ENCODE data around the gene RBM41. TPM values are rescaled to one million over a fixed set of nuclear protein-coding genes. Genes with fewer than 3 reads are reported as not detected.

RBM41 gene
- polyA plus RNA-seq, 1 donor from 2014 or later = 3.2 TPM

Other genes with a start within 250 kb of the RBM41 start
- not detected for gene RIPPLY1, start 215.5 kb downstream of the RBM41 start, polyA plus RNA-seq (ENCODE audit: insufficient read depth, low read depth, low replicate concordance)
- not detected for gene CLDN2, start 198.4 kb downstream of the RBM41 start, polyA plus RNA-seq (ENCODE audit: insufficient read depth, low read depth, low replicate concordance)
- gene MORC4, start 118.6 kb downstream of the RBM41 start, polyA plus RNA-seq (ENCODE audit: insufficient read depth, low read depth, low replicate concordance) = 4.5 TPM
- 1.1 TPM for gene NUP62CL, start 87.6 kb upstream of the RBM41 start, polyA plus RNA-seq (ENCODE audit: insufficient read depth, low read depth, low replicate concordance)
- not detected for gene DNAAF6, start 87.8 kb upstream of the RBM41 start, polyA plus RNA-seq (ENCODE audit: insufficient read depth, low read depth, low replicate concordance)